HEK293T (cell line): ENCODE results near the gene POLR3GL.
A peak's percentile ranks its signal among the peaks of the same experiment; 100 is the strongest.

Experiments used
- CTCF ChIA-PET: fragments of 350-600 bp; formaldehyde crosslinking; extraction: SDS; loops from one replicate; lab custom pipeline; 2021; ENCODE audit warnings: antibody characterized with exemption, inconsistent platforms; lab: Yijun Ruan, JAX
- POLR2A ChIA-PET: fragments of 350-600 bp; formaldehyde crosslinking; extraction: SDS; loops from one replicate; lab custom pipeline; 2020; ENCODE audit warnings: antibody characterized with exemption, inconsistent platforms; lab: Yijun Ruan, JAX
- DNase-seq: peaks from one replicate; pipeline ENCODE4 v3.0.0; 2012; ENCODE audit warnings: mixed read lengths; ENCODE audit errors: extremely low spot score
- ARNT ChIP-seq: fragments of 450-650 bp; IDR thresholded peaks from 2 replicates; pipeline ENCODE4 v1.6.1; 2017; ENCODE audit warnings: mild to moderate bottlenecking
- BHLHE40 ChIP-seq: fragments of 450-650 bp; IDR thresholded peaks from 2 replicates; pipeline ENCODE4 v1.6.1; 2016; ENCODE audit warnings: mild to moderate bottlenecking, moderate library complexity, borderline replicate concordance
- CTBP1 ChIP-seq: fragments of 450-650 bp; IDR thresholded peaks from 2 replicates; pipeline ENCODE4 v1.6.1; 2016; ENCODE audit warnings: borderline replicate concordance
- ELF4 ChIP-seq: fragments of 450-650 bp; IDR thresholded peaks from 2 replicates; pipeline ENCODE4 v1.6.1; 2017; ENCODE audit warnings: antibody characterized with exemption
- FOXA1 ChIP-seq: fragments of 450-650 bp; IDR thresholded peaks from 2 replicates; pipeline ENCODE4 v1.6.1; 2016; ENCODE audit warnings: mild to moderate bottlenecking
- FOXK2 ChIP-seq: fragments of 450-650 bp; IDR thresholded peaks from 2 replicates; pipeline ENCODE4 v1.6.1; 2016; ENCODE audit warnings: mild to moderate bottlenecking
- FOXM1 ChIP-seq: fragments of 450-650 bp; IDR thresholded peaks from 2 replicates; pipeline ENCODE4 v1.6.1; 2017; ENCODE audit warnings: mild to moderate bottlenecking, borderline replicate concordance
- HDGF ChIP-seq: fragments of 450-650 bp; IDR thresholded peaks from 2 replicates; pipeline ENCODE4 v1.6.1; 2017; ENCODE audit warnings: antibody characterized with exemption, borderline replicate concordance
- L3MBTL2 ChIP-seq: fragments of 450-650 bp; conservative IDR thresholded peaks from 2 replicates; pipeline ENCODE4 v1.6.1; 2016; ENCODE audit warnings: mild to moderate bottlenecking
- LEF1 ChIP-seq: fragments of 450-650 bp; IDR thresholded peaks from 2 replicates; pipeline ENCODE4 v1.6.1; 2017; ENCODE audit warnings: mild to moderate bottlenecking, borderline replicate concordance
- NFRKB ChIP-seq: fragments of 450-650 bp; IDR thresholded peaks from 2 replicates; pipeline ENCODE4 v1.6.1; 2016; ENCODE audit warnings: mild to moderate bottlenecking, moderate library complexity
- SP1 ChIP-seq: fragments of 450-650 bp; IDR thresholded peaks from 2 replicates; pipeline ENCODE4 v1.6.1; 2017
- SUZ12 ChIP-seq: fragments of 450-650 bp; IDR thresholded peaks from 2 replicates; pipeline ENCODE4 v1.6.1; 2016; ENCODE audit warnings: mild to moderate bottlenecking
- TARDBP ChIP-seq: fragments of 450-650 bp; IDR thresholded peaks from 2 replicates; pipeline ENCODE4 v1.6.1; 2016
- ZNF384 ChIP-seq: fragments of 450-650 bp; IDR thresholded peaks from 2 replicates; pipeline ENCODE4 v1.6.1; 2016
- TF ChIP-seq, protein P1 (sequence below): fragments of 450-650 bp; IDR thresholded peaks from 2 replicates; pipeline ENCODE4 v1.6.1; 2016

Gene POLR3GL

GRCh38 chr1:145994391-145995120 is 30.1 kb downstream of the POLR3GL start:
- no peak for TF ChIP-seq CTBP1
- TF ChIP-seq TARDBP = no peak
- TF ChIP-seq, protein P1, sequence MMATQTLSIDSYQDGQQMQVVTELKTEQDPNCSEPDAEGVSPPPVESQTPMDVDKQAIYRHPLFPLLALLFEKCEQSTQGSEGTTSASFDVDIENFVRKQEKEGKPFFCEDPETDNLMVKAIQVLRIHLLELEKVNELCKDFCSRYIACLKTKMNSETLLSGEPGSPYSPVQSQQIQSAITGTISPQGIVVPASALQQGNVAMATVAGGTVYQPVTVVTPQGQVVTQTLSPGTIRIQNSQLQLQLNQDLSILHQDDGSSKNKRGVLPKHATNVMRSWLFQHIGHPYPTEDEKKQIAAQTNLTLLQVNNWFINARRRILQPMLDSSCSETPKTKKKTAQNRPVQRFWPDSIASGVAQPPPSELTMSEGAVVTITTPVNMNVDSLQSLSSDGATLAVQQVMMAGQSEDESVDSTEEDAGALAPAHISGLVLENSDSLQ = 0 out of 2 replicates have a peak, but pooled peaks have one; percentile 6
- POLR2A ChIA-PET = interaction anchor here (0.9 to 8.2 kb wide), 7 partner anchors 14 to 135 kb away, joined by 3 to 115 read pairs (median 6); partner anchors contain the start of genes ANKRD34A, POLR3GL and RBM8A
- CTCF ChIA-PET = interaction anchor here (0.6 to 3.0 kb wide), 3 partner anchors 11 to 16 kb away, joined by 4 to 13 read pairs (median 4); no protein-coding TSS in a partner anchor
- no peak for DNase-seq

- POLR2A ChIA-PET = interaction anchor here (0.9 to 4.2 kb wide), 5 partner anchors 8 to 42 kb away, joined by 3 to 54 read pairs (median 6); partner anchors contain the start of genes ANKRD34A and POLR3GL
- TF ChIP-seq ZNF384 (no peak), SUZ12 (no peak)
- DNase-seq = no peak
- CTCF ChIA-PET = interaction anchor here (1.0 kb wide), 1 partner anchor 15 kb away, joined by 4 read pairs; no protein-coding TSS in a partner anchor
Observed at GRCh38 chr1:145995148-145995881, 30.8 kb downstream of the POLR3GL start.

- TF ChIP-seq, protein P1 = no peak
- TF ChIP-seq SP1 = no peak
- no peak for TF ChIP-seq ARNT
- TF ChIP-seq TARDBP = no peak
- TF ChIP-seq NFRKB = no peak
- no peak for TF ChIP-seq L3MBTL2
- no peak for TF ChIP-seq LEF1
- no peak for TF ChIP-seq ZNF384
- TF ChIP-seq FOXK2 = no peak
- TF ChIP-seq CTBP1 = no peak
- TF ChIP-seq ELF4 = no peak
- TF ChIP-seq BHLHE40 = no peak
- no peak for TF ChIP-seq HDGF
- no peak for TF ChIP-seq FOXM1
- no peak for TF ChIP-seq FOXA1
- TF ChIP-seq SUZ12 = no peak
- POLR2A ChIA-PET = interaction anchor here (0.7 to 4.2 kb wide), 8 partner anchors 9 to 137 kb away, joined by 3 to 54 read pairs (median 6); partner anchors contain the start of genes ANKRD34A, PIAS3 and POLR3GL
- peak; percentile 47 for DNase-seq
- CTCF ChIA-PET = interaction anchor here (2.6 kb wide), 1 partner anchor 11 kb away, joined by 10 read pairs; no protein-coding TSS in a partner anchor
Observed at GRCh38 chr1:145995964-145996432, 31.5 kb downstream of the POLR3GL start.

- TF ChIP-seq, protein P1 = no peak
- TF ChIP-seq BHLHE40 = no peak
- TF ChIP-seq L3MBTL2 = peak; percentile 87
- no peak for TF ChIP-seq LEF1
- no peak for TF ChIP-seq ZNF384
- peak; percentile 91; the same call in 1 of the 2 replicates for TF ChIP-seq FOXM1
- no peak for TF ChIP-seq ARNT
- TF ChIP-seq TARDBP = no peak
- TF ChIP-seq ELF4 = peak; percentile 41; the same call in 1 of the 2 replicates
- peak; percentile 99 for TF ChIP-seq FOXK2
- no peak for TF ChIP-seq HDGF
- TF ChIP-seq FOXA1 = no peak
- no peak for TF ChIP-seq SP1
- no peak for TF ChIP-seq NFRKB
- no peak for TF ChIP-seq SUZ12
- no peak for TF ChIP-seq CTBP1
- CTCF ChIA-PET = interaction anchor here (0.6 to 2.6 kb wide), 2 partner anchors 11 to 150 kb away, joined by 4 to 10 read pairs; no protein-coding TSS in a partner anchor
- DNase-seq = peak; percentile 99
- POLR2A ChIA-PET = interaction anchor here (0.7 to 4.2 kb wide), 8 partner anchors 9 to 137 kb away, joined by 3 to 54 read pairs (median 6); partner anchors contain the start of genes ANKRD34A, PIAS3 and POLR3GL
Observed at GRCh38 chr1:145996433-145997015, 32.0 kb downstream of the POLR3GL start, which contains the start of gene TXNIP. Gene TXNIP (minus strand): TSS chr1:145996579. CDS start chr1:145996266, 313 bp downstream.

DNA sequence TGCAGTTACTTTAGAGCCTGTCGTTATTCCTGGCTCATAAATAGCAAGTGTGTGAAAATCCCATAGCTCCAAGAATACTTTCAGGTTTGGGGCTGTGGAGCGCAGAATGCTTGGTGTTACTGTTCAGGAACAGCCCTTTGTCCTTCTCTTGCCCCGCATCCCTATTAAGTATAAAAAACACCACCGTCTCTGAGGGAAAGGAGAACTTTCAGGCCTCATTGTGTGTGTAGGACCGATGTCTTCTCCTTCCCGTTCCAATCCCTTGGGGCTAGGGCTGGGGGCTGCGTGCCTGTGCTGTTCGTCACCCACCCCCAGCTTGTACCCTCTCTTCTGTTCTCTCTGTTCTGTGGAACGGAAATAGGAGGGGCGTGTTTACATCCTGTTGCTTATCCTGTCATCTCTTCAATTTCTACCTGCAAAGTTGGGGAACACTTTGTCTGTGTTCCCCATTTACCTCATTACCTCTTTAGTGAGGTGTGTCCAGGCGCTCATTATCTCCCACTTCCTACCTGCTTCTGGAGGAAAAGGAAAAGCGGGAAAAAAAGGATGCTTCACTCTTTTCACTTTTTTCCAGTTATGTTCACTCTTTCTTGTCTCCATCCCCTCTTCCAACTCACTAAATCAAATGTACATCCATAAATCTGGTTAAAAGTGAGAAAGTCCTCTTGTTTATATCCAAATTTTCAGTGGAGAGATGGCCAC is 32.7 kb downstream of the POLR3GL start:
- ChIA-PET CTCF (interaction anchor here (0.6 to 2.6 kb wide), 3 partner anchors 10 to 151 kb away, joined by 4 to 10 read pairs (median 9); no protein-coding TSS in a partner anchor), POLR2A (interaction anchor here (0.6 to 4.2 kb wide), 9 partner anchors 8 to 138 kb away, joined by 3 to 54 read pairs (median 4); partner anchors contain the start of genes ANKRD34A, PIAS3 and POLR3GL)
- TF ChIP-seq SP1 (no peak), LEF1 (no peak), ELF4 (no peak), BHLHE40 (no peak), HDGF (no peak), ZNF384 (no peak), L3MBTL2 (no peak), FOXA1 (no peak), TARDBP (no peak), CTBP1 (no peak), SUZ12 (no peak)
- TF ChIP-seq, protein P1 = no peak
- no peak for DNase-seq
